ENCODE data around the gene KCNIP2. TPM values are rescaled to one million over a fixed set of nuclear protein-coding genes. Genes with fewer than 3 reads are reported as not detected.

Gene KCNIP2
- total RNA-seq, 5 donors from 2014 or later (not counting 1 experiment from before 2014, with no cell fraction given) = 2.0 to 3.4 (median 3.1) TPM

GRCh38 chr10:101856626-101857025 lies 13.0 kb upstream of the KCNIP2 start:
- DNase-seq (no peak), ATAC-seq (replicated peaks in 1 of 4) (no peak)
- CTCF ChIA-PET = interaction anchor here in 1 of 2 donors (0.6 kb wide), 1 partner anchor 789 kb away, joined by 3 read pairs; no protein-coding TSS in a partner anchor
- Mint-ChIP-seq H3K9me3 (peaks cover 4 to 11% (median 8%) of the 10 kb centered on the region in 3 donors), H3K27me3 (no peaks in the 10 kb centered on the region), H3K4me3 (no peak overlapping the region), H3K27ac (no peak overlapping the region), H3K36me3 (peaks cover 38% of the 10 kb centered on the region), H3K4me1 (peaks cover 10 to 12% (median 11%) of the 10 kb centered on the region in 3 donors)
- Histone ChIP-seq H3K27ac (ENCODE audit: low read length) (no peak overlapping the region), H3K27me3 (replicated peaks in 1 of 2; ENCODE audit: control insufficient read depth in 2 of 2, extremely low read depth in 1 of 2, insufficient read depth in 2 of 2, low read length in 1 of 2) (no peaks in the 10 kb centered on the region), H3K36me3 (ENCODE audit: control insufficient read depth in 2 of 2, extremely low read depth in 1 of 2, insufficient read depth in 1 of 2, low read length in 1 of 2) (peaks cover 0 to 6% of the 10 kb centered on the region in 2 donors), H3K4me1 (ENCODE audit: control insufficient read depth in 1 of 2, extremely low read depth in 1 of 2, insufficient read depth in 2 of 2, low read length in 2 of 2) (no peaks in the 10 kb centered on the region), H3K9me3 (no peaks in the 10 kb centered on the region), H3K4me3 (ENCODE audit: control insufficient read depth in 1 of 2, extremely low read depth in 1 of 2, low read length in 1 of 2) (no peak overlapping the region)
- POLR2A ChIA-PET = interaction anchor here in 1 of 2 donors (0.6 kb wide), 1 partner anchor 28 kb away, joined by 5 read pairs; no protein-coding TSS in a partner anchor

GRCh38 chr10:101851411-101852116 lies 8.0 kb upstream of the KCNIP2 start:
- Histone ChIP-seq H3K4me3 (ENCODE audit: control insufficient read depth in 1 of 2, extremely low read depth in 1 of 2, low read length in 1 of 2) (no peak overlapping the region), H3K36me3 (ENCODE audit: control insufficient read depth in 2 of 2, extremely low read depth in 1 of 2, insufficient read depth in 1 of 2, low read length in 1 of 2) (peaks cover 9 to 33% of the 10 kb centered on the region in 2 donors), H3K9me3 (no peaks in the 10 kb centered on the region), H3K27me3 (replicated peaks in 1 of 2; ENCODE audit: control insufficient read depth in 2 of 2, extremely low read depth in 1 of 2, insufficient read depth in 2 of 2, low read length in 1 of 2) (peaks cover 0 to 7% of the 10 kb centered on the region in 2 experiments), H3K4me1 (ENCODE audit: control insufficient read depth in 1 of 2, extremely low read depth in 1 of 2, insufficient read depth in 2 of 2, low read length in 2 of 2) (no peaks in the 10 kb centered on the region), H3K27ac (ENCODE audit: low read length) (no peak overlapping the region)
- ATAC-seq (replicated peaks in 1 of 4) (no peak), DNase-seq (no peak)
- H3K27me3 Mint-ChIP-seq = no peaks in the 10 kb centered on the region
- ChIA-PET CTCF (interaction anchor here in 1 of 2 donors (0.5 to 0.8 kb wide), 2 partner anchors 15 to 158 kb away, joined by 3 to 5 read pairs; no protein-coding TSS in a partner anchor), POLR2A (no interaction called here)
- H3K27ac Mint-ChIP-seq = no peak overlapping the region
- WGBS (ENCODE audit: insufficient coverage) = 92% methylated on average over 2 of the region's 4 CpGs
- H3K4me3 Mint-ChIP-seq = no peak overlapping the region
- H3K9me3 Mint-ChIP-seq = no peaks in the 10 kb centered on the region
- peaks cover 40% of the 10 kb centered on the region for H3K36me3 Mint-ChIP-seq
- peaks cover 0 to 4% (median 0%) of the 10 kb centered on the region in 3 donors for H3K4me1 Mint-ChIP-seq

- no peaks in the 10 kb centered on the region for H3K9me3 ChIP-seq
- H3K4me1 Mint-ChIP-seq = peaks cover 0 to 4% (median 0%) of the 10 kb centered on the region in 3 donors
- POLR2A ChIA-PET = no interaction called here
- H3K4me3 Mint-ChIP-seq = no peak overlapping the region
- peaks cover 0 to 7% of the 10 kb centered on the region in 2 experiments for H3K27me3 ChIP-seq (replicated peaks in 1 of 2; ENCODE audit: control insufficient read depth in 2 of 2, extremely low read depth in 1 of 2, insufficient read depth in 2 of 2, low read length in 1 of 2)
- ATAC-seq (replicated peaks in 1 of 4) (no peak), DNase-seq (no peak)
- no peaks in the 10 kb centered on the region for H3K4me1 ChIP-seq (ENCODE audit: control insufficient read depth in 1 of 2, extremely low read depth in 1 of 2, insufficient read depth in 2 of 2, low read length in 2 of 2)
- CTCF ChIA-PET = interaction anchor here in 1 of 2 donors (0.8 kb wide), 1 partner anchor 159 kb away, joined by 3 read pairs; no protein-coding TSS in a partner anchor
- H3K27ac ChIP-seq (ENCODE audit: low read length) = no peak overlapping the region
- peaks cover 47% of the 10 kb centered on the region for H3K36me3 Mint-ChIP-seq
- no peak overlapping the region for H3K27ac Mint-ChIP-seq
- peaks cover 14 to 37% of the 10 kb centered on the region in 2 donors for H3K36me3 ChIP-seq (ENCODE audit: control insufficient read depth in 2 of 2, extremely low read depth in 1 of 2, insufficient read depth in 1 of 2, low read length in 1 of 2)
- no peak overlapping the region for H3K4me3 ChIP-seq (ENCODE audit: control insufficient read depth in 1 of 2, extremely low read depth in 1 of 2, low read length in 1 of 2)
- 100% methylated on average over 2 of the region's 3 CpGs for WGBS (ENCODE audit: insufficient coverage)
- no peaks in the 10 kb centered on the region for H3K27me3 Mint-ChIP-seq
- H3K9me3 Mint-ChIP-seq = no peaks in the 10 kb centered on the region
Observed at GRCh38 chr10:101850749-101851148, 7.1 kb upstream of the KCNIP2 start.

GRCh38 chr10:101848894-101849351 lies 5.3 kb upstream of the KCNIP2 start:
- ChIA-PET CTCF (interaction anchor here in 1 of 2 donors (0.6 to 1.3 kb wide), 3 partner anchors 9 to 161 kb away, joined by 3 to 4 read pairs (median 3); no protein-coding TSS in a partner anchor), POLR2A (no interaction called here)
- Histone ChIP-seq H3K27ac (ENCODE audit: low read length) (no peak overlapping the region), H3K4me3 (ENCODE audit: control insufficient read depth in 1 of 2, extremely low read depth in 1 of 2, low read length in 1 of 2) (no peak overlapping the region), H3K9me3 (no peaks in the 10 kb centered on the region), H3K36me3 (ENCODE audit: control insufficient read depth in 2 of 2, extremely low read depth in 1 of 2, insufficient read depth in 1 of 2, low read length in 1 of 2) (peaks cover 16 to 40% of the 10 kb centered on the region in 2 donors), H3K27me3 (replicated peaks in 1 of 2; ENCODE audit: control insufficient read depth in 2 of 2, extremely low read depth in 1 of 2, insufficient read depth in 2 of 2, low read length in 1 of 2) (peaks cover 0 to 10% of the 10 kb centered on the region in 2 experiments), H3K4me1 (ENCODE audit: control insufficient read depth in 1 of 2, extremely low read depth in 1 of 2, insufficient read depth in 2 of 2, low read length in 2 of 2) (peaks cover 2 to 4% of the 10 kb centered on the region in 2 experiments)
- DNase-seq = no peak
- H3K36me3 Mint-ChIP-seq = peaks cover 47% of the 10 kb centered on the region
- H3K4me1 Mint-ChIP-seq = peaks cover 11 to 18% (median 13%) of the 10 kb centered on the region in 3 donors
- 81% methylated on average over 3 of the region's 3 CpGs for WGBS (ENCODE audit: insufficient coverage)
- no peaks in the 10 kb centered on the region for H3K27me3 Mint-ChIP-seq
- ATAC-seq (replicated peaks in 1 of 4) = no peak
- no peak overlapping the region for H3K27ac Mint-ChIP-seq
- no peak overlapping the region for H3K4me3 Mint-ChIP-seq
- H3K9me3 Mint-ChIP-seq = no peaks in the 10 kb centered on the region

- no peak overlapping the region for H3K27ac ChIP-seq (ENCODE audit: low read length)
- Mint-ChIP-seq H3K4me3 (no peak overlapping the region), H3K27me3 (no peaks in the 10 kb centered on the region), H3K36me3 (peaks cover 44% of the 10 kb centered on the region), H3K9me3 (no peaks in the 10 kb centered on the region), H3K4me1 (peaks cover 11 to 19% (median 15%) of the 10 kb centered on the region in 3 donors), H3K27ac (no peak overlapping the region)
- ChIA-PET CTCF (interaction anchor here in 1 of 2 donors (1.3 kb wide), 2 partner anchors 41 to 162 kb away, joined by 3 to 4 read pairs; no protein-coding TSS in a partner anchor), POLR2A (no interaction called here)
- no peak for DNase-seq
- ATAC-seq (replicated peaks in 1 of 4) = no peak
- peaks cover 16 to 40% of the 10 kb centered on the region in 2 donors for H3K36me3 ChIP-seq (ENCODE audit: control insufficient read depth in 2 of 2, extremely low read depth in 1 of 2, insufficient read depth in 1 of 2, low read length in 1 of 2)
- H3K27me3 ChIP-seq (replicated peaks in 1 of 2; ENCODE audit: control insufficient read depth in 2 of 2, extremely low read depth in 1 of 2, insufficient read depth in 2 of 2, low read length in 1 of 2) = peaks cover 0 to 15% of the 10 kb centered on the region in 2 experiments
- H3K4me1 ChIP-seq (ENCODE audit: control insufficient read depth in 1 of 2, extremely low read depth in 1 of 2, insufficient read depth in 2 of 2, low read length in 2 of 2) = peaks cover 2 to 8% of the 10 kb centered on the region in 2 experiments
- 91% methylated on average over 4 of the region's 4 CpGs for WGBS (ENCODE audit: insufficient coverage)
- H3K4me3 ChIP-seq (ENCODE audit: control insufficient read depth in 1 of 2, extremely low read depth in 1 of 2, low read length in 1 of 2) = no peak overlapping the region
- no peaks in the 10 kb centered on the region for H3K9me3 ChIP-seq
Observed at GRCh38 chr10:101848408-101848807, 4.8 kb upstream of the KCNIP2 start.

- Mint-ChIP-seq H3K4me3 (no peak overlapping the region), H3K9me3 (no peaks in the 10 kb centered on the region), H3K27ac (no peak overlapping the region), H3K27me3 (no peaks in the 10 kb centered on the region), H3K4me1 (peaks cover 31 to 39% (median 32%) of the 10 kb centered on the region in 3 donors), H3K36me3 (peaks cover 38% of the 10 kb centered on the region)
- ChIA-PET CTCF (interaction anchor here (0.6 to 0.7 kb wide), 2 partner anchors 17 to 129 kb away, joined by 4 read pairs; no protein-coding TSS in a partner anchor), POLR2A (no interaction called here)
- no CpG with 5 or more reads among the region's 3 CpGs for WGBS (ENCODE audit: insufficient coverage)
- DNase-seq = no peak
- Histone ChIP-seq H3K4me1 (ENCODE audit: control insufficient read depth in 1 of 2, extremely low read depth in 1 of 2, insufficient read depth in 2 of 2, low read length in 2 of 2) (peaks cover 4 to 22% of the 10 kb centered on the region in 2 experiments), H3K9me3 (no peaks in the 10 kb centered on the region), H3K27me3 (replicated peaks in 1 of 2; ENCODE audit: control insufficient read depth in 2 of 2, extremely low read depth in 1 of 2, insufficient read depth in 2 of 2, low read length in 1 of 2) (peaks cover 0 to 24% of the 10 kb centered on the region in 2 experiments), H3K4me3 (ENCODE audit: control insufficient read depth in 1 of 2, extremely low read depth in 1 of 2, low read length in 1 of 2) (no peak overlapping the region), H3K36me3 (ENCODE audit: control insufficient read depth in 2 of 2, extremely low read depth in 1 of 2, insufficient read depth in 1 of 2, low read length in 1 of 2) (peaks cover 13 to 37% of the 10 kb centered on the region in 2 donors), H3K27ac (ENCODE audit: low read length) (no peak overlapping the region)
- no peak for ATAC-seq (replicated peaks in 1 of 4)
Observed at GRCh38 chr10:101845893-101846292, 2.3 kb upstream of the KCNIP2 start.

All from T-cell (primary cell).